D721Med (cell line): Measurements from ENCODE around the gene BEST2.

ENCODE experiments used
- DNase-seq: peaks from one replicate; pipeline ENCODE4 v3.0.0; 2011; ENCODE audit warnings: low spot score; ENCODE audit not compliant: insufficient read length
- FAIRE-seq: peaks from 2 replicates; lab custom pipeline; 2011; peaks lifted over from hg19 to GRCh38; lab: Jason Lieb, UNC
- CTCF ChIP-seq: IDR thresholded peaks from 2 replicates; pipeline ENCODE4 v1.5.1; 2012; ENCODE audit warnings: mild to moderate bottlenecking, control low read depth; ENCODE audit not compliant: insufficient read depth; ENCODE audit errors: missing control alignments

Gene BEST2

GRCh38 chr19:12784394-12784870, 32.8 kb downstream of the BEST2 start:
- no peak for TF ChIP-seq CTCF
- no peak for FAIRE-seq
- no peak for DNase-seq

- no peak for DNase-seq
- FAIRE-seq: no peak
- TF ChIP-seq CTCF: no peak
Measured at GRCh38 chr19:12784871-12785430, 33.4 kb downstream of the BEST2 start.

- DNase-seq (no peak), FAIRE-seq (no peak)
- no peak for TF ChIP-seq CTCF
Measured at GRCh38 chr19:12785431-12786031, 33.9 kb downstream of the BEST2 start.

- TF ChIP-seq CTCF: no peak
- DNase-seq: no peak
- no peak for FAIRE-seq
Measured at GRCh38 chr19:12786141-12786870, 34.7 kb downstream of the BEST2 start.

DNA sequence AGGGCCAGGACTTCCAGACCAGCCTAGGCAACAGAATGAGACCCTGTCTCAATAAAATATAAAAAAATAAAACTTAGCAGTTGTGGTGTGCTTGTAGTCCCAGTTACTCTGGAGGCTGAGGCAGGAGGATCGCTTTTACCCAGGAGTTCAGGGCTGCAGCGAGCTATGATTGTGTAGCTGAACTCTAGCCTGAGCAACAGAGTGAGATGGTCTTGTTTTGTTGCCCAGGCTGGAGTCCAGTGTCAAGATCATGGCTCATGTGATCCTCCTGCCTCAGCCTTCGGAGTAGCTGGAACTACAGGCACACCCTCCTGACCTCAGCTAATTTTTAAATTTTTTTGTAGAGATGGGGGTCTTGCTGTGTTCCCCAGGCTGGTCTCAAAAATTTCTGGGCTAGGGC, 35.4 kb downstream of the BEST2 start:
- FAIRE-seq (no peak), DNase-seq (no peak)
- TF ChIP-seq CTCF: no peak

GRCh38 chr19:12787458-12787857, 35.9 kb downstream of the BEST2 start:
- no peak for TF ChIP-seq CTCF
- no peak for DNase-seq
- no peak for FAIRE-seq
